Calu3 (cell line): ENCODE results near the gene DCLRE1B. TPM values are rescaled to one million over a fixed set of nuclear protein-coding genes. Genes with fewer than 3 reads are reported as not detected.

ENCODE experiments used
- Bru-seq: library from RNA; stranded (reverse); fragments of 400-500 nt; gene quantifications from one replicate; lab custom pipeline; 2021; lab: Mats Ljungman, UMichigan
- BruChase-seq, 2 experiments: library from RNA; stranded (reverse); fragments of 400-500 nt; gene quantifications; one replicate each; lab custom pipeline; 2021; lab: Mats Ljungman, UMichigan
- BruUV-seq: library from RNA; stranded (reverse); fragments of 400-500 nt; replicated peaks from 2 replicates; lab custom pipeline; 2021; lab: Mats Ljungman, UMichigan
- CTCF ChIA-PET: fragments of 300-600 bp; sonication (Branson Sonifier 250); formaldehyde crosslinking; loops from one replicate; lab custom pipeline; 2022; ENCODE audit warnings: antibody characterized with exemption; lab: Charles Lee
- DNase-seq: peaks from one replicate; pipeline ENCODE4 v3.0.0; 2022
- H3K27ac Mint-ChIP-seq: one replicate; pipeline ENCODE4 v1.8.0; 2022; ENCODE audit warnings: mixed read lengths; ENCODE audit not compliant: unreplicated experiment
- H3K27me3 Mint-ChIP-seq: one replicate; pipeline ENCODE4 v1.8.0; 2022; ENCODE audit warnings: mixed read lengths; ENCODE audit not compliant: unreplicated experiment
- H3K36me3 Mint-ChIP-seq: one replicate; pipeline ENCODE4 v1.8.0; 2022; ENCODE audit warnings: mild to moderate bottlenecking, moderate library complexity, mixed read lengths; ENCODE audit not compliant: insufficient read depth, unreplicated experiment
- H3K4me1 Mint-ChIP-seq: one replicate; pipeline ENCODE4 v1.8.0; 2022; ENCODE audit warnings: mild to moderate bottlenecking, low read depth, mixed read lengths; ENCODE audit not compliant: unreplicated experiment
- H3K4me3 Mint-ChIP-seq: one replicate; pipeline ENCODE4 v1.8.0; 2022; ENCODE audit warnings: mild to moderate bottlenecking, low read depth, moderate library complexity, mixed read lengths; ENCODE audit not compliant: unreplicated experiment
- H3K9me3 Mint-ChIP-seq: one replicate; pipeline ENCODE4 v1.8.0; 2022; ENCODE audit warnings: low read depth, mixed read lengths; ENCODE audit not compliant: unreplicated experiment
- intact Hi-C: fragments of 100-400 bp; cut with micrococcal nuclease; formaldehyde crosslinking; loops from one replicate; pipeline ENCODE4 v1.10.0; 2022; ENCODE audit not compliant: unreplicated experiment
- long read RNA-seq: library from polyadenylated mRNA; stranded (forward); transcript quantifications from one replicate; pipeline ENCODE4 v2.0.0, GENCODE V29; 2022
- total RNA-seq: library from RNA; stranded (reverse); gene quantifications from 2 replicates; pipeline ENCODE4 v1.2.3, GENCODE V29; 2022
- TF ChIP-seq, protein P1 (sequence below): fragments of 200-600 bp; IDR thresholded peaks from one replicate; pipeline ENCODE4 v1.8.0; 2022; ENCODE audit warnings: antibody characterized with exemption; ENCODE audit not compliant: unreplicated experiment

DCLRE1B gene
- 6.9 and 7.5 TPM in 2 replicates for total RNA-seq
- Bru-seq, nascent RNA: percentile 58 among the genes with signal in this experiment
- percentile 49 among the genes with signal in this experiment for BruChase-seq, experiment 1, labeled RNA remaining after a 6-hour chase
- percentile 79 among the genes with signal in this experiment for BruChase-seq, experiment 2, labeled RNA remaining after a 2-hour chase
- long read RNA-seq, transcript DCLRE1B-201 (4 exons, 3,940 nt): major isoform, 5 of 11 reads
- long read RNA-seq, partial matches to known transcripts: 0 of 11 reads
- long read RNA-seq, other reads (novel, unspliced or antisense): 5 of 11 reads

GRCh38 chr1:113904674-113905434 lies at the start of gene DCLRE1B, which contains the start of gene AP4B1:
Gene DCLRE1B (plus strand): TSS chr1:113905326. CDS start chr1:113905587, 261 bp downstream.
Gene AP4B1 (minus strand): TSS chr1:113904799. CDS start chr1:113904717, 82 bp downstream.
- no peaks in the 10 kb centered on the region for H3K4me1 Mint-ChIP-seq
- peak within 1 kb of the TSS; percentile 86 for H3K4me3 Mint-ChIP-seq
- H3K9me3 Mint-ChIP-seq: no peaks in the 10 kb centered on the region
- peaks cover 28% of the 10 kb centered on the region for H3K36me3 Mint-ChIP-seq
- intact Hi-C loops: loop anchor here (1.0 kb wide), 2 partner anchors 24 to 70 kb away; partner anchors contain the start of gene HIPK1
- BruUV-seq: no TSS peak
- CTCF ChIA-PET: interaction anchor here (1.2 to 2.5 kb wide), 2 partner anchors 18 to 26 kb away, joined by 4 to 15 read pairs; partner anchors contain the start of genes BCL2L15 and HIPK1
- peak within 1 kb of the TSS; percentile 85 for H3K27ac Mint-ChIP-seq
- no peaks in the 10 kb centered on the region for H3K27me3 Mint-ChIP-seq
- TF ChIP-seq, protein P1, sequence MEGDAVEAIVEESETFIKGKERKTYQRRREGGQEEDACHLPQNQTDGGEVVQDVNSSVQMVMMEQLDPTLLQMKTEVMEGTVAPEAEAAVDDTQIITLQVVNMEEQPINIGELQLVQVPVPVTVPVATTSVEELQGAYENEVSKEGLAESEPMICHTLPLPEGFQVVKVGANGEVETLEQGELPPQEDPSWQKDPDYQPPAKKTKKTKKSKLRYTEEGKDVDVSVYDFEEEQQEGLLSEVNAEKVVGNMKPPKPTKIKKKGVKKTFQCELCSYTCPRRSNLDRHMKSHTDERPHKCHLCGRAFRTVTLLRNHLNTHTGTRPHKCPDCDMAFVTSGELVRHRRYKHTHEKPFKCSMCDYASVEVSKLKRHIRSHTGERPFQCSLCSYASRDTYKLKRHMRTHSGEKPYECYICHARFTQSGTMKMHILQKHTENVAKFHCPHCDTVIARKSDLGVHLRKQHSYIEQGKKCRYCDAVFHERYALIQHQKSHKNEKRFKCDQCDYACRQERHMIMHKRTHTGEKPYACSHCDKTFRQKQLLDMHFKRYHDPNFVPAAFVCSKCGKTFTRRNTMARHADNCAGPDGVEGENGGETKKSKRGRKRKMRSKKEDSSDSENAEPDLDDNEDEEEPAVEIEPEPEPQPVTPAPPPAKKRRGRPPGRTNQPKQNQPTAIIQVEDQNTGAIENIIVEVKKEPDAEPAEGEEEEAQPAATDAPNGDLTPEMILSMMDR: peak; percentile 58
- peak; percentile 96 for DNase-seq

- intact Hi-C loops: no loop called here
- Mint-ChIP-seq H3K4me3 (no peak overlapping the region), H3K4me1 (peaks cover 2% of the 10 kb centered on the region), H3K27me3 (no peaks in the 10 kb centered on the region), H3K9me3 (no peaks in the 10 kb centered on the region), H3K36me3 (no peaks in the 10 kb centered on the region), H3K27ac (no peak overlapping the region)
- TF ChIP-seq, protein P1: no peak
- BruUV-seq: no TSS peak
- no peak for DNase-seq
- CTCF ChIA-PET: interaction anchor here (0.5 kb wide), 1 partner anchor 19 kb away, joined by 3 read pairs; no protein-coding TSS in a partner anchor
Observed at GRCh38 chr1:113855630-113856400, 49.3 kb upstream of the DCLRE1B start.

DNA sequence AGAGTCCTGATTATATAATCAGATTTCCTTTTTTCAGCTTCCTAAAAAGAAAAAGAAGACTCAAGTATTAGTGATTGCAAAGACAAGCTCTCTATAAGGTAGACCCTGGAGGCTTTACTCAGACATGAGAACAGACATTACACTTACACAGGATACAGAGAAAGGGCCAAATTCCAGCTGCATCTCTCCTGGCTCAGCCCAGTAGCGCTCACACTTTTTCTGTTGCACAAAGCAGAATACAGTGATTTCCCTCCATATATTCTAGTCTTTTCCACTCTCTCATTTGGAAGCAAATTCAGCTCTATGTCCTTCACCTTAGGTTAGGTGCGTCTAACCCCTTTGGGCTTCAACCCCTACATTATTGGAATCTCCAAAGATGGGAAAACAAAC lies 48.7 kb upstream of the DCLRE1B start:
- Mint-ChIP-seq H3K27ac (no peak overlapping the region), H3K4me1 (peaks cover 7% of the 10 kb centered on the region), H3K4me3 (no peak overlapping the region), H3K27me3 (no peaks in the 10 kb centered on the region), H3K9me3 (no peaks in the 10 kb centered on the region), H3K36me3 (no peaks in the 10 kb centered on the region)
- no TSS peak for BruUV-seq
- DNase-seq: no peak
- CTCF ChIA-PET: no interaction called here
- intact Hi-C loops: no loop called here
- TF ChIP-seq, protein P1: no peak

DNA sequence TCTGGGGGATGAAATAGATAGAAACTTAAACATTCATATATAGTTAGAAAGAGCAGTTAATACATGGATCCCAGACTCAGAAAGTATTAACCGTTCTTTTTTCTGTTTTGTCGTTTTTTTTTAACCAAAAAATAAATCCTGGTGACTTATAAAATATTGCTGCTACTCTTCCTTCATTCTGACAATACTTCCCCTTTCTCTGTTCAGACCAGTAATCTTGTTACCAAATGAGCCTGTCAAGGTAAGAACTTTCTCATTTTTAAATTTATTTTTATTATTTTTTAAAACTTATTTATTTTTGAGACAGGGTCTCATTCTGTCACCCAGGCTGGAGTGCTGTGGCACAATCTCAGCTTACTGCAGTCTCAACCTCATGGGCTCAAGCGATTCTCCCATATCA lies 47.4 kb upstream of the DCLRE1B start:
- Mint-ChIP-seq H3K27me3 (no peaks in the 10 kb centered on the region), H3K4me1 (peaks cover 7% of the 10 kb centered on the region), H3K36me3 (no peaks in the 10 kb centered on the region), H3K4me3 (no peak overlapping the region), H3K27ac (no peak overlapping the region), H3K9me3 (no peaks in the 10 kb centered on the region)
- intact Hi-C loops: no loop called here
- CTCF ChIA-PET: no interaction called here
- no peak for DNase-seq
- no TSS peak for BruUV-seq
- TF ChIP-seq, protein P1: no peak
